NCI-H1048 (cell line): Measurements from ENCODE around the gene FZD4.
"Not testable (repeated sequence)": the region's sequence is repeated elsewhere in the genome, so short reads cannot be mapped to it uniquely, and the experiment has no call there.

ENCODE experiments used
- DNase-seq: peaks from one replicate; lab custom pipeline; 2025; lab: John Stamatoyannopoulos, UW

The FZD4 gene

DNA sequence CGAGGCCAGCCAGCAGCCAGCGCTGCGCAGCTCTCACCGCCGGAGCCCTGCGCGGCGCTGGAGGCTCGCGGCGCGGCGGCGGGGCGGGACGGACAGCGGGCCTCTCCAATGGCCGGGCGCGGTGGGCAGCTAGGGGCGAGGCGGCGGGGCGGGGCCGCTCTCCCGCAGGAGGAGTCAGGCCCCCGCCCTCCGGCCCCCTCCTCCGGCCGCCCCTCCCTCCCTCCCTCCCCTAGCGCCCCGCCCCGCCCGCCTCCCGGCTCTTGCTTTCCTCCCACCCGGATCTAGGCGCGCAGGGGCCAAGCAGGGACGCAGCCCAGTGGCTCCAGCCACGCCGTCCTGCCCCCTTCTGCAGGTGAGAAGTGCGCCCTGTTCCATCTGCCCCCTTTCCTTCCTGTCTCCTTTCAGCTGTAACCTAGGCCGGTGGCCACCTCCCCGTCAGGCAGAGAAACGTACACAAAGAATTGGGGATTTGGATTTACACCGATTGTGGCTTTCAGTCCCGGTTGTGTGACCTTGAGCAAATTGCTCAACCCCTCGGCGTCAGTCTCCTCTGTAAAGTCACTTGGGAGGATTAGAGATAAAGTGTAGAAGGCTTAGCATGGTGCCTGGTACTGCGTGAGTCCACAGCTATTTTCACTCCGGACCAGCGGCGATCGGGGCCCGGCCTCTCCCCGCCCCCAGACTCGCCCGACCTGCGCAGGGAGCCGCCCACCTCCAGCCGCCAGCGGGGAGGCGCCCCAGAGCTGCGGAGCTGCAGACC is at the start of gene FZD4:
Gene FZD4, minus strand, starts transcription at position 35 of the 760 bp plus-strand sequence. CDS start 310 bp downstream, outside the sequence.
- peak; percentile 82 for DNase-seq

DNA sequence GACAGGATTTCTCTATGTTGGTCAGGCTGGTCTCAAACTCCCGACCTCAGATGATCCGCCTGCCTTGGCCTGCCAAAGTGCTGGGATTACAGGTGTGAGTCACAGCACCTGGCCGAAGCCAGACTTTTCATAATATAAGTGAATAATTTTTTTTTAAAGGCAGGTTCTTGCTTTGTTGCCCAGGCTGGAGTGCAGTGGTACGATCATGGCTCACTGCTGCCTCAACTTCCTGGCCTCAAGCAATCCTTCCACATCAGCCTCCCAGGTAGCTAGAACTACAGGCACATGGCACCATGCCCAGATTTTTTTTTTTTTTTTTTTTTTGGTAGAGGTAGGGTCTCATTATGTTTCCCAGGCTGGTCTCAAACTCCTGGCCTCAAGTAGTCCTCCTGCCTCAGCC is 49.1 kb upstream of the FZD4 start:
- DNase-seq = not testable (repeated sequence)

DNA sequence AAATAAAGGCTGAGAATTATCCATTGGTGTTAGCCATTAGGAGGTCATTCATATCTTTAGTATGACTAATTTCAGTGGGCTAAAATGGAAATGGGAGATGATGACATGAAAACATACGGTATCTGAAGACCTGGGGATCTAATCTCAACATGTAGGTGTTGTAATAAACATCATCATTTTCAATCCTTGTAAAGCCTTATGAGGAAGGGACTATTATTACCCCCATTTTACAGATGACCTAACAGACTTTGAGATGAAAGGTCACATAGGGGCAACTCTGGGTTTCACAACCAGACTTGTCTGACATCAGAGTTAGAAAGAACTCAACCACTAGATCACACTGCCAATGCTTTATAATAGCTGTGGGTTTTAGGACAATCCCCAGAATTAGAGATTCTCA is 47.7 kb upstream of the FZD4 start:
- DNase-seq = no peak

DNA sequence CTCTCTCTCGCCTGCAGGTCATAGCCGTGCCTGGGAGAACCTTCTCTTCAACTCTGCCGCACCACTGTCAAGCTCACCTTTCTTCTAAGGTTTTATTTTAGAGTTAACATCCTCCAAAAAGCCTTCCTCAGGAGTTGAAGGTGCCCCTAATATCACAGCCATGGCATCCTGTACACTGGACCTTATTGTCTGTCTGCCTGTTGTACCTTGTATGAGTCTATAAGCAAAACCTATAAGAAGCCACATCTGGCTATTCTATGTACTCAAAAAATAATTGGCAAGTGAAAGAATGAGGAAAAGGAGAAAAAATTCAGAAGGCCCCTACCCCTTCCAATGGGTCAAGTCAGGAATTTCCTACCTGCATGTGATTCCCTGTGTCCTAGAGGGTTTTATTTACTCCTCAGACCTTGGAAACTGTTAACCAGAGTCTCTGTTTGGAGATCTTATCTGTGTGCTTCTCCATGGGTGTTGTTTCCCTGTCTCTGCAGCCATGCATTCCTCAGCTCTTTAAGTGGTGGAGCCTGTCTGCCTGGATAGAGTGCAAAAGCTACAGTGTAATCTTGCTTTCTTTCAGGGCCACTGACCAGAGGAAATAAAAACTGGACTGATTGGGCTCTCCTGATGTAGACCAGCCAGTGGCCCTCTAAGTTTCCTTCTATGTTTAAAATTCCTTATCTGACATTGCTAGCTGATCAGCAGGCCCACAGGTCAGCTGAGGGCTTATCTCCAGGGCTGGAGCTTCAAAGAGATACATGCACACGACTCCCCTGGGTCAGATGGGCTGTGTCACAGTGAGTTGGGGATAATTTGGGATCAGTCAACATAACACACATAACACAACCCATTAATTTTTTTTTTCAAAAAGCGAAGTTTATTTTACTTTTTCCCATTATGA is 44.9 kb upstream of the FZD4 start:
- DNase-seq = no peak

DNA sequence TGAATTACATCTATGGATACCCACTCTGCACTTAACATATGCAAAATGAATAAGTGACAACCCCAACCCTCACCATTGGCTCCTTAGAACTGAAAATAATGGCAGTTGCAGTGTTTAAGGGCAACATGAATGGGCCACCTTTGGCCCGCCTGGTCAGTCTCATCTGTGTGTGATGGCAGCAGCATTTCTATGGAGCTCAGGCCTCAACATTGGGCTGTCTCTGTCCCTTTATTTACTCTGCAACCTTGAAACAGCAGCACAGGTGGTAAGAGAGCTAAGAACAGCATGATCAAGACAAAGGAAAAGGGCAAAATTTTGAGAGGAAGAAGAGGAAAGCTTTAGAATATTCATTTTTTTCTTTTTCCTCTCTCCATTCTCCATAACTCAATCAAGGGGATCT is 44.2 kb upstream of the FZD4 start:
- no peak for DNase-seq

DNA sequence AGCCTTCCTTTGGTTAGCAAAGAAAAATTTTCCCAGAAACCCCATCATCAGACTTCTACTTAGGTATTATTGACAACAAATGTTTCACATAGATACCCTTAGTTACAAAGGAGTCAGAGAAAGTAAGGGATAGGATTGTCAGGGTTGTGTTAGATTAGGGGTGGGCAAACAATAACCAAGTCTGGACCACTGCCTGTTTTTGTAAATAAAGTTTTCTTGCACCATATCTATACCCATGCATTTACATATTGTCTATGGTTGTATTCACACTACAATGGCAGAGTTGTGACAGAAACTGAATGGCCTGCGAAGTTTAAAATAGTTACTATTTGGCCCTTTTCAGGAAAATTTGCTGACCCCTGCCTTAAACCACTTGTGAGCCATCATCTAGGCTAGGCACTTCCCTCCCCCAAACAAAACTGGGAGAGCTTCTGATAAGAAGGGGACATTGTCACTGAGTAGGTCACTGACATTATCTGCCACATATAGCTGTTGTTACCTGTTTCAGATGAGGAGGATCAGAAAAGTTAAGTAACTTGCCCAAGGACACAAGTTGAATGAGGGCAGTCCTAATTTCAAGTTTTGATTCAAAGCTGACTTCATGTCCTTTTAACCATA is 41.9 kb upstream of the FZD4 start:
- no peak for DNase-seq

DNA sequence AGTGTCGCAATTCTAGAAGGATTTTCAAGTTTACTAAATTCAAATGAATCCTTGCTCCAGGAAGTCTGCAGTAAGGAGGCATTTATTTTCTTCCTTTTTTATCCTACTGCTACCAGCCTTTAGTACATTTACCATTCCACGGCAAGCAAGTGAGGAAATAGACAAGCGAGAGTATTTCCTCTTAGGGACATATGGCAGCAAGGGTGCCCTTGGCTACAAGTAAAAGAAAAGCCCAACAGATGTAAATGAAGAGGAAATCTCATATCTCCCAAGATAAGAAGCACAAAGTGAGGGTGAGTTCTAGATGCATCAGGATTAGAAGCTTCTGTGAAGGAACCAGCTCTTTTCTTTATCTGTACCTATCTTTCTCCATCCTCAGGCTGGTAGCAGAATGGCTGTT is 37.8 kb upstream of the FZD4 start:
- DNase-seq = no peak

DNA sequence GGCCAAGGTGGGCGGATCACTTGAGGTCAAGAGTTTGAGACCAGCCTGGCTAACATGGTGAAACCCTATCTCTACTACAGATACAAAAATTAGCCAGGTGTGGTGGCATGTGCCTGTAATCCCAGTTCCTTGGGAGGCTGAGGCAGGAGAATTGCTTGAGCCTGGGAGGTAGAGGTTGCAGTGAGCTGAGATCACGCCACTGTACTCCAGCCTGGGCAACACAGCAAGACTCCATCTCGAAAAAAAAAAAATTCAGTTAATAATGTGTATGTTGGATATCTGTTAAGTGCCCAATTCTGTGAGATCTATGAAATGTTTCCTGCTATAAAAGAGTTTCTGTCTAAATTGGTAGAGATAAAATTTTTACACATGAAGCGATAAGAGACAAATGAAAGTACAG is 37.1 kb upstream of the FZD4 start:
- DNase-seq = not testable (repeated sequence)

DNA sequence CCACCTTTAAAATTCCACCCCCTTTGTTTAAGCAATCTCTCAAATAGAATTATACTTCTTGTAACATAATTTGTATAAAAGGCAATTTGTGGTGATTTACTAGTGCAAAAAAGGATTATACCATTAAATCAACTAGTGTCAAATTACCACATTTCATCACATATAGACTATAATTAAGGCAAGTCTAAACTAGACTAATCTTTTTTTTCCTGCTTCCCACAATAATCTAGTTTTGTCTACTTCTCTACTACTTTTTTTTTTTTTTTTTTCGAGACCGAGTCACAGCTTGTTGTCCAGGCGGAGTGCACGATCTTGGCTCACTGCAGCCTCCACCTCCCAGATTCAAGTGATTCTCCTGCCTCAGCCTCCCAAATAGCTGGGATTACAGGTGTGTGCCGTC is 36.1 kb upstream of the FZD4 start:
- DNase-seq = no peak

DNA sequence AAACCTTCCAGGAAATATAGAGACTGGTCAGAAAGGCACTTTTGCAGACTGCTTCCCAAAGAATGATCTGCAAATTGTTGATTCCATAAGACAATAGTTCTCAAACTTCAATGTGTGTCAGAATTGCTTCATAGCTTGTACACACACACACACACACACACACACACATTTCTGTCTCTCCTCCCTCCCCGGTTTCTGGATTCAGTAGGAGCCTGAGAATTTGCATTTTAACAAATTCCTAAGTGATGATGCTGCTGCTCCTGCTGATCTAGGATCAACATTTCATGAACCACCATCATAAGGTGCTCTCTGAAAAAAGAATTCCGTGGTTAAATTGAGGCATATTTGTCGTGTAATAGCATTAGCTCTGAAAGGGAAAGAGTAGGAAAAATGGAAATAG is 35.3 kb upstream of the FZD4 start:
- DNase-seq = peak; percentile 17

DNA sequence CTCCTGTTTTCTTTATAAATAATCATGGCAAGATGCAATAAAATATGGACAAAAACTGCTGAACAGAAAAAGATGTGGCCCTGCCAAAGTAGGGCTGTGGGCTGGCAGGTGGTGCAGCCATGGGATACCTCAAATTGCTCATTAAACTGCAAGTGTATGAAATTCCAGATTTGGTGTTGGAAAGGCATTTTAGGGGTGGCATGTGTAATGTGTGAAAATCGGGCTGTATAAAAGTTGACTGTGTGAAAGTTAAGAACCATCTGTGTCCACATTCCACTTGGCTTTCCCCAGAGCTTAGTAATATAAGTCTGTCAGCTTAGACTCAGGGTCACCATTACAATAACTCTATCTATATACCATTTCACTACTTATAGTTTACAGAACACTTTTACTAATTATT is 34.8 kb upstream of the FZD4 start:
- no peak for DNase-seq

DNA sequence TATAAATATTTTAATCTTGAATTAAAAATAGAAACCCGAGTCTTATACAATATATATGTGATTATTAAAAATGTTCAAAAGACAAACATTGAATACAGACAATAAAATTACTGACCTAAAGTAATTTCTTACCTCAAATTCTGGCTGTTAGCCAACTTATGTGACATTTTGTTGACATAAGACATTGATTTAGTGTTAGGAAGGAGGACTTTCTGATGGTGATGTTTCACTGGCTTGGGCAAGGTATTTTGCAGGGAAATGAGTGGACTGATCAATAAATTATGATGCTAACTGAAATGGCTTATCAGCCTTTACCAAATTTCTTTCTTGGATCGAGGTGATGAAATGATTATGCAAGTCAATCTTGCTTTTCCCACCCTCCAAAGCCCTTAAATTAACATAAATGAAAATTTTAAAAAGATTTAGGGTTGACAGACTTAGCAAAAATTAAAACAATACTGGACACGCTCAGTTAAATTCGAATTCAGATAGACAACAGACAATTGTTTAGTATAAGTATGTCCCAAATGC is 33.2 kb upstream of the FZD4 start:
- no peak for DNase-seq

DNA sequence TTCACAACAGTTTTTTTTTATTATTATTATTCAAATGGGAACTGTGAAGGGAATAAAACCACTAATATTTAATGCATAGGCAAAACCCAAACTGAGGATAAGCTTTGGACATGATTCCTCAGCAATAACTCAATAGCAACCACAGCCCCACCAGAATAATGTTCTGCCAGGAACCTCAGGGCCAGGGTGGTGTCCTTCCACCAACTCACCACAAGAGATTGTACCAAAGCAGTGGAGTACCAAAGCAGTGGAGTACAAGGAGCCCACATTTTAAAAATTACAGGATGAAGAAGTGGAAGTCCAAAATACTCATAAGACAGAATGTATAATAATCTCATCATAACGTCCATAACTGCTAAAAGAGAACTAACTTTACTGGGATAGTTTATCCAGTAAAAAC is 32.5 kb upstream of the FZD4 start:
- DNase-seq = no peak

DNA sequence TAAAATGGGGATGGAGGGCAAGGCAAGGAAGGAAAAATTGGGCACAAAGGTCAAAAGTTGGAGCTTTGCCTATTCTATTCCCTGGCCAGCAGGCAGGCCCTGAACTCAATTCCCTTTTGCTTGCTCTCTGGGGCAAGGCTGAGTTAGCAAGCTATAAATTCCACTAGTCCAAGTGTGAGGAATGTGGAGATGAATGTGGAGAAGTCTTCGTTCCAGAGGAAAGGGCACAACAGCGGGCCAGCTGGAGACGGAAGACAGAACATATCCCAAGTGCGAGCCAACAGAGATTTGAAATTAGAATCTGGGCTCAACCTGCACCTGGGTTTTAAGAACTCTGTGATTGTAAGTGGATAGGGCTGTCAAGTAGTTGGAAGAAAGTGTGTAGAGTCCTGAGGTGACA is 29.5 kb upstream of the FZD4 start:
- DNase-seq = no peak

DNA sequence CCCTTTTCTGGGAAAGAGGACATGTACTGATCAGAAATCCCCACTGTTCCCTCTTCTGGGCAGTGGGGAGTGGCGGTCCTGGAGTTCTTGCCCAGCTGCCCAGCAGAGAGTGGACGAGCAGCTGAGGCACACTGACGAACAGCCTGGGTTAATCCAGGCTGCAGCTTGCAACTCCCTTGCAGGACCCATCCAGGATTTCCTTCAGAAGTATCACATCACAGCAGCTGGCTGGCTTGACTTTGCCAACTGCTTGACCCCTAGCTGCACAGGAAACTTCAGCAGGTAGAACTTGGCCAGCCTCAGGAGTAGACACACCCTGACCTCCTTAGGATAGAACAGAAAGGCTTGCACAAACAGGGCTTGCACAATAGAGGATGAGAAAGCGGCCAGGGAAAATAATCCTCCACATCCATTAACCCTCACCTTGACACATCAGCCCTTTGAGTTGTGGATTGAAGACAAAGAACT is 27.9 kb upstream of the FZD4 start:
- no peak for DNase-seq

DNA sequence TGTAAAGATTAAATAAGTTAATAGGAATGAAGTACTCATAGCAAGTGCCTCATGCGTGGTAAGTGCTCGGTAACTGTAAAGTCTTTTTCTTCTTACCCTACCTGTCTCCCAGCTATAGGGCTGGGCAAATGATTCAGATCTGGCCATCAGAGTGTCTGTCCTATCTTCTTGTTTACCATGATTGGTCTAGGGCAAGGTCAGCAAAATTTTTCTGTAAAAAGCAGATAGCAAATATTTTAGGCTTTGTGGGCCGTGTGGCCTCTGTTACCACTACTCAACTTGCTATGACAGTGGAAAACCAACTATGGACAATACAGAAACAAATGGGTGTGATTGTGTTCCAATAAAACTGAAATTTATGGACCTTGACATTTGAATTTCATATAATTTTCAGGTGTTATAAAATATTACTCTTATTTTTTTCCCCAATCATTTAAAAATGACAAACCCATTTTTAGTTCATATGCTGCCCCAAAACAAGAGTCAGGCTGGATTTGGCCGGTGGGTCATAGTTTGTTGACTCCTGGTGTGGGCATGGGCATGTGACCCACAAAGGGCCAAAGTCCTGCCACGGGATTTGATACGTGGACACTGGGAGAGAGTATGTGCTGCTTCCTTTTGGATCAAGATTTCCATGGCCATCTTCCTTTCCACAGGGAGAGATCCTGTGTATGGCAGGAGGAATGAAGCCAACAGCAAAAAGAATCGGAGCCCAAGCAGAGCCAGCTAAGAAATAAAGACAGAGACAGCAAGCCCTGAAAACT is 26.8 kb upstream of the FZD4 start:
- no peak for DNase-seq

DNA sequence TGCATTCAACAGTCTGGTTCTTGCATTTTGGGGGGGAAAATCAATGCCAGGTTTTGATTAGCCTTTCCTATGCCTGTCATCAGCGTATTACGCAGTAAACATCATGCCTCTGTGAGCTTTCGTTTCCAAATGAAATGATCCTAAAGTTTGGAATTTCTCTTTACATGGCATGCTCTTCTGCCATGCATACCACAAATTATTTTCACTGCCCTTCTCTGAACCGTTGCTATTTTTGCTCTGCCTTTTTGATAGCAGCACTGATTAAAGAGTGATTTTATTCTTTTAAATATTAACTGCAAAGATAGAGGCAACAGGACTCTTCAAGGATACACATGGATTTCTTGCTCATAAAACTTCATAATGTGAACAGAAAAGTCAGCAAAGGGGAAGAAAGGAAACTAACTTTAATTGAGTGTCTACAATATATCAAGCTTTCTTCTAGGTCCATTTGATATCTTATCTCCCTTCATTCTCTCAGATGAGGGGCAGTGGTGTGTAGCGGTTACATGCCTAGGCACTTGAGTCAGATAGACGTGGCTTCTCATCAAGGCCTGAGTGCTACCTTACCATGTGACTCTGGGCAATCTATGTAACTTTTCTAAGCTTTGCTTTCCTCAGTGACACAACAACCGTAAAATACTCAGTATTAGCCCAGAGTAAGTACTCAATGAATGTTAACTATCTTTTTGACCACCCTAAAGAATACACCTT is 25.0 kb upstream of the FZD4 start:
- DNase-seq = no peak

DNA sequence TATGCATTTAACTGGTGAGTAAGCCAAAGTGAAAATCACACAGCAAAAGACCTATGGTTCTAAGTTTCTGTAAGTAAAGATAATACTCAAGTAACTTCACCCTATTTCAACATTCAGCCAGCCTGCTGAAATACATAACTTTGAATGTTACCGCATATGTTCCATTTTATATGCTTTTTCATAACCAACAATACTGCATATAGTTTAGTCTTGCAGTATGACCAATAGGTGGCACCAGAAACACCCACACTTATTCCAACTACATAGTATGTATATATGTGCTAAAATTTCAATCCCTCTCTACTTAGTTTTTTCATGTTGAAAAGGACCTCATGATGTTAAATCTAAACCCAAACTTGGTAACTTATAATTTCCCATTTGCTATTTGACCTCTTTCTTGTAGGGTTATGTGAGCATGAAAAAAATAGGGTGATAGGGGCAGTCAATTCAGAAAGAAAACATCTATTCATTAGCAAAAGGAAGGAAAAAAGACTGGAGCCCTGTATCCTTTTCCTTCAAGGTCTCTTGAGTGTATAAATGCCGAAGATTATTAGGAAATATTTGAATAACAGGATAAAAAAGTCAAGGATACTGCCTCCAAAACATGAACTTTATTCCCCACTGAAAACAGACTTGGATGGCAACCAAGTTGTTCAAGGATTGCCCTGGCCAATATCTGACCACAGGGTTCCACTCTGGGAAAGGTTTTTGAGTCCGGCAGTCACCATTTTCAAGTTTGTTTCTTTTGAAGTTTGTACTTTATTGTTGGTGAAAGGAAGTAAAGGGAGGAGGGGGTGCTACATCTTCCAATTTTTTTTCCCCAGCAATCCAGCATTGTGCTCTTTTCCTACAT is 23.8 kb upstream of the FZD4 start:
- DNase-seq = no peak

DNA sequence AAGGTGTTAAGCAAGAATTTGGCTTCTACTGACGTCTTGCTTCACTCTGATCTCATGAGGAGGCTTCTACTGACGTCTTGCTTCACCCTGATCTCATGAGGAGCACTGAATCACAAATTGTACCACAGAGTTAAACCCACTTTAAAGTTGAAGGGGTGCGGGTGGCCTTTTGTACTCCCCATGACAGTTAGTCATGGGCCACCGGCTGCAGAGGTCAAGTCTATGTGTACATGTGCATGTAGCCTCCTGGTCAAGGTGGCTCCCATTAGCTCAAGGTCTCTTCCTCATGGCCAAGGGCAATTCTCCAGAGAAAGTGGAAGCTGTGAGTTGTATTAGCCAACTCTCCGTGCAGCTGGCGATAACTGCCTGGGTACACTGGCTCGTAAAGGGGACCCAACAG is 23.1 kb upstream of the FZD4 start:
- DNase-seq = no peak

DNA sequence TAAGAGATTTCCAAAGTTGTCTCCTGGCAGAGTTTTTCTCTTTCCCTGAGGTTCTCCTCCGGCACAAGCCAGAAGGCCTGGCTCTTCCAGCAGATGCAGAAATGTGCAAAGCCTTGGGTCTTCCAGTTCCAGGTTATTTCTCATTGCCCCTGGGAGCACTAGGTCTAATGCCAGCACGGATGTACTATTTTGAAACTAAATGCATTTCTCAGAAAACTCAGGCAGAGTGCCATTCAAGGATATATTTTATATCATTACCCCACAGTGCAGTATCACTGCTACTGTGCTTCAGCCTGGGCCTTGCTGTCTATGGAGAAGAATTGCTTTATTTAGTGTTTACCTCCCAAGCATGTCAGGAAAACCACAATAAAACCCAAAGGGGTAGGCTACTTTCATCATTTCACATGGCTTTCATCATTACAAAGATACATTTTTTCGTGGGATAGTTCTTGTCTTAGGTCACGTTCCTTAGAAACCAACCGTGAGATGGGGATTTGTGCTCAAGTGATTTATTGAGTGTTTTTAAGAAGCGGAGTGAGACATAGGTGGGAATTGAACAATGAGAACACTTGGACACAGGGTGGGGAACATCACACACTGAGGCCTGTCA is 22.4 kb upstream of the FZD4 start:
- no peak for DNase-seq
